Stimulated activated CD4-positive, alpha-beta T cell treated with anti-CD3 and anti-CD28 coated beads, Interleukin-2, amount 100 ng/mL, for 24 hours (primary cell): Measurements from ENCODE around the gene CHCHD2.
"Not testable (repeated sequence)": the region's sequence is repeated elsewhere in the genome, so short reads cannot be mapped to it uniquely, and the experiment has no call there.

Source experiments
- DNase-seq, 2 donors: peaks; one replicate each; pipeline ENCODE4 v3.0.0-alpha.2; 2020

The CHCHD2 gene

DNA sequence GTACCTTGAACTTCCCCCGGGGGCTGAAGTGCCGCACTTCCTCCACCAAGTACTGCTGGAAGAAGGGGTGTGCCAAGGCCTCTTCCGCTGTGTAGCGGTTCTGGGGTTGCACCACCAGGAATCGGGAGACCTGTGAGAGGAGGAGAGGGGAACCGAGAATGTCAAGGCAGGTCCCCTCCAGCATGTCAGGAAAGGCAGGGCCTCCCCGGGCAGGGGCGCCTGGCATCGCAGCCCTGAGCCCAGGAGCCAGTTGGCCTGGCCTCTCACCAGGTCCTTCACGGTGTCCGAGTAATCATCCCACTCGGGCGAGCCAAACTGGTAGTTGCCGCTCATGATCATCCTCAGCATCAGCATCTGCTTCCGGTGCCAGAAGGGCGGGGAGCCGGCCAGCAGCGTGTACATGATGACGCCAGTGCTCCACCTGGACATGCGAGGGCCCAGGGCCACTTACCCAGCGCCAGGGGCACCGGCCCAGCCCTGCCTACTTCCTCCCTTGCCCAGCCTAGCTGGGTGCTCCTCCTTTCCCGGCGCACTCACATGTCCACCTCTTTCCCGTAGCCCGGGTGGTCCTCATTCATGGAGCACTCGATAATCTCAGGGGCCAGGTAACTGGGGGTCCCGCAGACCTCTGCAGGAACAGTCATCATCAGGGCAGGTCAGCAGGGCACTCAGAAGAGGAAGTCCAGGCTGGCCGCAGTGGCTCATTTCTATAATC is 24.5 kb downstream of the CHCHD2 start:
- DNase-seq: no peak

DNA sequence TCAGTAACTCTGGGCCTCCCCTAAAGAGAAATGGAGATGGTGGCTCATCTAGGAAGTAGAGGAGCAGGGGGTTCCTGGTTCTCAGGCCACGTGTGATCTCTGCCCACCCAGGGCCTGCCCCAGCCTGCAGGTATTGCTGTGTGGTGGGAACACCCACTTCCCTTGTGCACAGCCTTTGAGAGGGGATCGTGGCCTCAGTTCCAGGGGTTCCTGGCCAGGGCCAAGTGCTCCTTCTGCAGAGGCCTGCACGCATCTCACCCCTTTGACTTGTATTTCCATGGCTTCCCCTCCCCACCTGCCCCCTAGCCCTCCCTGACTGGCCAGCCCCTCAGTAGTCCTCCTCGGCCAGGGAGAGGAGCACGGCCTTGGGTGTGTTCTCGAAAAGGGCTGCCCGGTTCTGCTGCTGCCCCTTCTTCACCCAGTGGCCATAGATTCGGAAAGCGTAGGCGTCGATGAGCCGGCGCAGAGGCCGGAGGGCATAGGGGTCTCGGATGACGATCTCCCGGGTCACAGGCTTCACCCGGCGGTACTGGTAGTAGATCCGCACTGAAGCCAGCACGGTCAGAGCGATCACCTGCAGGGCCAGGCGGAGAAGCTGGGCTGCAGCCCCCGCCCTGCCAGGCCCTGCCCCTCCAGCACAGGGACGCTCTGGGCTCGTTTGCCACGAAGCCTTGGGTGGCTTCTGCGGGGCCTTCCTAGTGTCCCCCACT is 25.4 kb downstream of the CHCHD2 start:
- DNase-seq: not testable (repeated sequence)

DNA sequence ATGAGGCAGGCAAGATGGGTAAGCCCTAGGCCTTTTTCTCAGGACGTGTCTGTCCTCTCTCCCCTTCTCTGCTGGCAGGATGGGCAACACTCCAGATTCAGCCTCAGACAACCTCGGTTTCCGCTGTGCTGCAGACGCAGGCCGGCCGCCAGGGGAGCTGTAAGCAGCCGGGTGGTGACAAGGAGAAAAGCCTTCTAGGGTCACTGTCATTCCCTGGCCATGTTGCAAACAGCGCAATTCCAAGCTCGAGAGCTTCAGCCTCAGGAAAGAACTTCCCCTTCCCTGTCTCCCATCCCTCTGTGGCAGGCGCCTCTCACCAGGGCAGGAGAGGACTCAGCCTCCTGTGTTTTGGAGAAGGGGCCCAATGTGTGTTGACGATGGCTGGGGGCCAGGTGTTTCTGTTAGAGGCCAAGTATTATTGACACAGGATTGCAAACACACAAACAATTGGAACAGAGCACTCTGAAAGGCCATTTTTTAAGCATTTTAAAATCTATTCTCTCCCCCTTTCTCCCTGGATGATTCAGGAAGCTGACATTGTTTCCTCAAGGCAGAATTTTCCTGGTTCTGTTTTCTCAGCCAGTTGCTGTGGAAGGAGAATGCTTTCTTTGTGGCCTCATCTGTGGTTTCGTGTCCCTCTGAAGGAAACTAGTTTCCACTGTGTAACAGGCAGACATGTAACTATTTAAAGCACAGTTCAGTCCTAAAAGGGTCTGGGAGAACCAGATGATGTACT is 26.7 kb downstream of the CHCHD2 start:
- DNase-seq: no peak

DNA sequence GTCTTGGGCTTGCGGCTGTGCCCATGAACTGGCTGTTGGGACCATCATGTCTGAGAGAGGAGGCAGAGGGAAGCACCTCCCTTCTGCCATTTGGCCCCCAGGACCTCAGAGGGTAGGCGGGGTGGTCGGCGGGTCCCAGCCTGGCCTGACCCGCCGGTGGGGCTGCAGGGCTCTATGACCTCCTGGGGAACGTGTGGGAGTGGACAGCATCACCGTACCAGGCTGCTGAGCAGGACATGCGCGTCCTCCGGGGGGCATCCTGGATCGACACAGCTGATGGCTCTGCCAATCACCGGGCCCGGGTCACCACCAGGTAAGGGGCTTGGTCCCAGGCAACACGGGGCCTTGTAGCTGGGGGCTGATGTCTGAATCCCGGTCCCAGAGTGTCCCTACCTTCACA is 28.1 kb downstream of the CHCHD2 start:
- no peak for DNase-seq

DNA sequence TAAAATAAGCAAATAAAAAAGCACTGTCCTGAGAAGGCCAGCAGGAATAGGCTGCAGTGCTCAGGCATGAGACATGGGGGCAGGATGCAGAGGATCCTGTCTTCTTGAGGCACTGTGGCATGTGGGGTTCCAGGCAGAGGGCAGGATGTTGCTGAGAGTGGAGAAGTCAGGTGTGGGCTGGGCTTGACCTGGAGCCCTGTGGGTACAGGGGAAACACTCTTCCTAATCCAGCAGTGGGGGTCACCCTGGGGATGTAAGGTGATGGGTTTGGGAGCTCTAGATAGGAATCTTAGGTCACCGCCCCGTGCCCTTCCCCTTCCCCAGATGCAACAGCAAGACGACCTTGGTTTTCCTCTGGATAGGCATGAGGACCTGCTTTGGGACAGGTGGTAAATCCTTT is 28.6 kb downstream of the CHCHD2 start:
- no peak for DNase-seq

DNA sequence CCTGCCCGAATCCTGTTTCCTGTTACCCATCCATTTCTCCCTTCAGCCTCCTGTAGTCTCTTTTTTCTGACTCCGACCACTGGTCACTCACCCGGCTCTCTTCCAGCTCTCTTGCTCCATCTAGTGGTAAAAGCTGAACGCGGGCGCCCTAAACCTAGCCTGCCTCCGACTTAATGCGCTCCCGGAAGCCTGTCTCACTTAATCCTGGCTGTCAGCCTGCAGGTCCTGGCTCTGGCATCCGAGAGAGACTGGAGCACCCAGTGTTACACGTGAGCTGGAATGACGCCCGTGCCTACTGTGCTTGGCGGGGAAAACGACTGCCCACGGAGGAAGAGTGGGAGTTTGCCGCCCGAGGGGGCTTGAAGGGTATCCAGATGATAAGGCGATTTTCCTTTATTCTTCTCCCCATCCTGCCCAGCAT is 31.9 kb downstream of the CHCHD2 start:
- peak; percentile 69 to 74 for DNase-seq

DNA sequence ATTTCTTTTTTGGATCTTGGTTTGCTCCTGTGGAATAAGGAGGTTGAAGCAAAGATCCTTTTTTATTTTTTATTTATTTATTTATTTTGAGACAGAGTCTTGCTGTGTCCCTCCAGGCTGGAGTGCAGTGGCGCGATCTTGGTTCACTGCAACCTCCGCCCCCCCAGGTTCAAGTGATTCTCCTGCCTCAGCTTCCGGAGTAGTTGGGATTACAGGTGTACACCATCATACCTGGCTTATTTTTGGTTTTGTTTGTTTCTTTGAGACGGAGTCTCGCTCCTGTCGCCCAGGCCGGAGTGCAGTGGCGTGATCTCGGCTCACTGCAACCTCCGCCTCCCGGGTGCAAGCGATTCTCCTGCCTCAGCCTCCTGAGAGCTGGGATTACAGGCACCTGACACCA is 39.9 kb downstream of the CHCHD2 start:
- DNase-seq: not testable (repeated sequence)

DNA sequence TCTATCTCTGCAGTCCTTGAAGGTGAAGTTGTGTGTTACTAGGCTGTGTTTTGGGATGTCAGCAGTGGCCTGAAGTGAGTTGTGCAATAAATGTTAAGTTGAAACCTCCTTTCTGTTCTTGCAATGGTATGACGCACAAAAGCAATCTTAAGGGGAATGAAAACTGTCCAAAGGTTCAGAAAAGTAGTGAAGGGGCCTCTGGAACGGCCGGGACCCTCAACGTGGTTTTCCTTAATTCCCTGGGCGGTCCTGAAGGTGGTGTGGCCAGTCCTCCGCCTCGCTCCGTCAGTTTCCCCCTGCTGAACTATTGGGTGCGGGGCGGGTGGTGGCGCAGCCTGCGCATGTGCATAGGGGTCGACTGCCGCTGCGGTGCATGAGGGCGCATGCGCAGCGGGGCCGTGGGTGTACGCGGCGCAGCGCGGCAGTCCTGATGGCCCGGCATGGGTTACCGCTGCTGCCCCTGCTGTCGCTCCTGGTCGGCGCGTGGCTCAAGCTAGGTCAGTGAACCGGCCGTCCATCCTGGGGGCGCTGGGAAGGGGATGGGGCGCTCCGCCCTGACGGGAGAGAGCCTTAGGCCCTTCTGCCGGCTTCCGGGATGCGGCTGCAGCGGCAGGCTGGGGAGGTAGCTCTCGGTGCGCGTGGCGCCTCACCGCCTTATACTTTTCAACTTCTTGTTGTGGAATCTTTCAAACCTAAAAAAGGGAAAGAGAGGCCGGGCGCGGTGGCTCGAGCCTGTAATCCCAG is 42.2 kb downstream of the CHCHD2 start, which contains the start of gene SUMF2:
SUMF2 (plus strand) TSS at position 405 of the 744 bp plus-strand sequence; CDS start at position 431, 26 bp downstream.
- peak; percentile 91 for DNase-seq

DNA sequence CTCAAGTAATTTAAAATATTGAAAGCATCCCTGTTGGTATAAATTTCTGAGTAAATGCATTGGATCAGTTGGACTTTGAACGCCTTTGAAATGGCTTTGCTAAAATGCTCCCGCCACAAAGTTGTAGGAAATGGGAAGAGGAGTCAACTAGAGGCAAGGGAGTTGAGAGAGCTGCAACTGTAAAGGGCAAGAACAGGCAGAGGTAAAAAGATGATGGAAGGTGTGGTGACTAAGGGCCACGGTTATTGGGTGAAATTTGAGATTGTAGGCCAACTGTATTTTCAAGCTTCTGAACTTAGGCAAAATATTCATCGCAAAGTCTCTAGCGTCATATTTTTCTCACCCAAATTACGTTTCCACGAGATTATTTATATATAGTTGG is 42.8 kb downstream of the CHCHD2 start:
- no peak for DNase-seq

DNA sequence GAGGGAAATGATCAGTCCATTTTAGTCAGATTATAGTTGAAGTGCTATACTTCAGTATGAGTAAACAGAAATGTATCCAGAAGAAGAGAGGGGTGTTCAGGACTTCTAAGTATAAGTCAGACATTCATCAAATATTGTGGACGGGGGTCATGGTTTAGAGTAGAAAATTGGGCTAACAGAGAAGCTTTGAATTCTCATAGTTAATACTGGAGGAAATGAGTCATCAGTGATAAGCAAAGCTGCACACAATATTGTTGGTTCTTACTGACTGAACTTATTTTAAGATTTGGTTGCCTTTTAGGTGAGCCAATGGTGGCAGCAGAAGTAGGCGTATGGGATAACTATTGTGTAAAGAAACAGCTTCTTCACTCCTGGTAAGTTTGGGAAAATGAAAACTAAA is 43.9 kb downstream of the CHCHD2 start:
- no peak for DNase-seq

DNA sequence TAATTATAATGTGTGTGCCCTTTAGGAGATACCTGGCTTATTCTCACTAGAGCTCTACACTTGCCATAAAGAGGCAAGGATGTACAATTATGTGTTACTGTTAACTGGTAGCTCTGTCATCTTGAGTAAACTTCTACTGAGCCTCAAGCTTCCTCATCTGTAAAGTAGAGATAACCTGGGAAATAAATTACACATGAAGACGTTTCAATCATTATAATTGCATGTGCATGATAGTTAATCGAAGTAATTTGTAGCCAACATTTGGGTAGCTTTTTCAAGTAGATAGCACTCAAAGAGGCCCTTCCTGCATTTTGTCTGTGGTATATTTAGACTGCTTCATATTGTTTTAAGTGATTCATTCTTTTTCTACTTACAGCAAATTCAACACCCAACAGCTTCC is 52.3 kb downstream of the CHCHD2 start:
- no peak for DNase-seq

DNA sequence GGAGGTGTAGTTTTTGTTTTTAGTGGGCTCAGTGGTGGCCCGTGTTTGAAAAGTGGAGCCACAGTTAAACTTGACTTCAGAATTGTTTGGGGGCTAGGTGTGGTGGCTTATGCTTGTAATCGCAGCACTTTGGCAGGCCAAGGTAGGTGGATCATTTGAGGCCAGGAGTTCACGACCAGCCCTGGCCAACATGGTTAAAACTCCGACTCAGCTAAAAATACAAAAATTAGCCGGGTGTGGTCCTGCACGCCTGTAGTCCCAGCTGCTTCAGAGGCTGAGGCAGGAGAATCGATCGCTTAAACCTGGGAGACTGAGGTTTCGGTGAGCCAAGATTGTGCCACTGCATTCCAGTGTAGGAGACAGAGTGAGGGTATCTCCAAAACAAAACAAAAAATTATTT is 52.9 kb downstream of the CHCHD2 start:
- DNase-seq: no peak
